Stromal cell of bone marrow (primary cell): ENCODE measurements around the gene TSPO.

Experiments used
- DNase-seq: peaks from one replicate; pipeline ENCODE4 v3.0.0-alpha.2; 2012; ENCODE audit warnings: low read depth

TSPO gene

DNA sequence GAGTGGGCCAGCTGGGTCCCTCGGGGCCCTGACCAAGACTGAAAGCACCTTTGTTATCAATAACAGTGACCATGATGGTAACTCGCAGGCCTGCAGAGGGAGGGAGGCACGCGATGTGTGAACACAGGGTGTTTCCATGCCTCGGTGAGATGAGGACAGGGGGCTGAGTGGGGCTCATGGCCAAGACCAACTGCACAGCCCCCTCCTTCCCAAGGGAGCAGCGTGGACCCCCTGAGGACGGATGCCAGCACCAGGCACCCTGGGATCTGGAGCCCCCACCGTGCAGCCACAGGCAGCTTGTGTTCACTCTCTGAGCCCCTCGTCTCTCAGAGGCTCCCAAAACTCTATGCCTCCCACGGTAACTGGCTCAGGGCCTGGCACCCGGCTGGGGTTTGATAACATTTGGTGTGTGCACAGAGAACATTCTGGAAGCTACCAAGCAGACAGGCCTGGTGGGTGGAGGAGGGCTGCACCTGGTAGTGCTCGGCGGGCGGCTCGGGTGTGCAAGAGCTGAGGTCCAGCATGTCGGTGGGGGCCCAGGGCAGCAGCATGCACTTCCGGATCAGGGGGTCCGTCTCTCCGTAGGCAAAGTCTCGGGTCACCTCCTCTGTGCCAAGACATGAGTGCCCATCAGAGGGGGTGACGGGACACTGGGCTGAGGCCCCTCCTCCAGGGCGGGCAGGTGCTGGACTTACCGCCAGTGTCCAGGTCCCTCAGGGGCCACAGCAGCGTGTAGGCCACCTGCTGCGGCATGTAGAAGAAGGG lies 28.0 kb downstream of the TSPO start:
- no peak for DNase-seq

DNA sequence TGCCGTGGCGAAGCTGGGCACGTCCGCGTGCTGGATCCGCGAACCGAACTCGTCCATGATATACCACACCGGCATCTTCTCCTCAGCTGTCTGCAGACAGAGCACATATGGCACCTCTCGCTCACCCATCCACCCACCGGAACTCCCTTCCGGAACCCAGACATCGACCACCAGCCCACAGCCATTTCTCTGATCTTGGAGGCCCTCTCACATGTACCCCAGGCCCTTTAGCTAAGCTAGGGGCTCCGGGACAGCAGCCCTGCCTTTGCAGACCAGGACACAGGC lies 28.5 kb downstream of the TSPO start:
- no peak for DNase-seq

DNA sequence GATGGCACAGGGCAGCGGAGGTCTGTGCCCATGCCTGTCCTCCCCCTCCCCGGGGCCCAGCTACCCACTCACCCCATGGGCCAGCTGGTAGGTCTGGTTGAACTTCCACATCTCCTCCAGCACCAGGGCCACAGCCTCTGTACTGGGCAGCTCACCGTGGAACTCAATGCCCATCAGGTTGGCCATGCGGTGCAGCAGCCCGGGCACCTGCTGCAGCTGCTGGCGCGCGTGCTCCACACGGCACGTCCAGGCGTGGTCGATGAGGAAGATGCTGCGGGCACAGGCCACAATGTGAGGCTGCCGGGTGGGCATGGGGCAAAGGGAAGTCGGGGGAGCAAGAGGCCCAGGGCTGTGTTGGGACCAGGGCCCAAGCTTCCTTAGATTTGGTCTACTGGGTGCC lies 29.3 kb downstream of the TSPO start:
- no peak for DNase-seq

DNA sequence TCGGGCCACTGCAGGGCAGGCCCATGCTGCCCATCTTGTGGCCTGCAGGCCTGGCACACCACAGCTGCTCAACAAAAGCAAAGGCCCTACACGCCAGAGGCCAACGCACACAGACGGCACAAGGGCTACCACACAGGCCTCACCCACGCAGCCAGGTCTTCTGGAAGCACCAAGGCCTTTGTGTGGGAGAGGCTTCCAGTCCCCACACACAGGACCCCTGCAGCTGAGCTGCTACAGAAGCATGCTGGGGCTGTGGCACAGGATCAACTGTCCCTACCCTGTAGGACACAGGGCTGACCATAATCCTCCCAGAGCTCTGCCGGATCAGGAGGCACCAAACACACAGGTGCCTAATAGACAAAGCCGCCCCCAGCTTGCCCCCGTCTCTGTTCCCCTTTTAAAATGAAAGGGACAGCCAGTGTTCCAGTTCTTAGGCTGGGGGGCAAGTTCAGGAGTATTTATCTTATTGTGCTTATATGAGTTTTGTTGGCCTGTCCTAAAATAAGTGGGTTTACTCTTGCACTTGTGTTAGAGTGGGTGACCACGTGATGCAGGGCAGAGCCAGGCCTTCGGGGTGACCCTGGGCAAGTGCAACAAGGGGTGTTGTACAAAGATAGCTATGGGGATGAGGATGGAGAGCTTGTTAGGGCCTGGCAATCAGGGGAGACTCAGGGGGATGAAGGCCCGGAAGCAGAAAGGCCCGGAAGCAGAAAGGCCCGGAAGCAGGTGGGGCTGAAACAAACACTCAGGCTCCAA lies 30.1 kb downstream of the TSPO start:
- no peak for DNase-seq

DNA sequence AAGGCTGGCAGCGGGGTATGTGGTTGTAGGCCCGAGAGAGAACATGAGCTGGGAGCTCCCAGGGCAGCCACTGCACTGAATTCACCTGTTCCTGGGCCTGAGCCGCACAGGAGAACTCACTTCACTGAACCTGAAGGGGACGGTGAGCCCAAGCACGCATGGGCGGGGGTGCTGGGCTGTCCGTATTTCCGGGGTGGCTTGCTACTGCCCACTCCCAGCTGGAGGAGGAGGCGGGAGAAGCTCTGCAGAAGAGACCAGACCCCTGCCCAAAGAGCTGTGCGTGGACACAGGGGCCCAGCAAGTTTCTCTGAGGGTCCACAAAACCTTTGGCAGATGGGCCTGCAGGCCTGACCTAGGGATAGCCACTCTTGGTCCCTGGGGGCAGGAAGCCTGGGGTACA lies 30.8 kb downstream of the TSPO start:
- no peak for DNase-seq

DNA sequence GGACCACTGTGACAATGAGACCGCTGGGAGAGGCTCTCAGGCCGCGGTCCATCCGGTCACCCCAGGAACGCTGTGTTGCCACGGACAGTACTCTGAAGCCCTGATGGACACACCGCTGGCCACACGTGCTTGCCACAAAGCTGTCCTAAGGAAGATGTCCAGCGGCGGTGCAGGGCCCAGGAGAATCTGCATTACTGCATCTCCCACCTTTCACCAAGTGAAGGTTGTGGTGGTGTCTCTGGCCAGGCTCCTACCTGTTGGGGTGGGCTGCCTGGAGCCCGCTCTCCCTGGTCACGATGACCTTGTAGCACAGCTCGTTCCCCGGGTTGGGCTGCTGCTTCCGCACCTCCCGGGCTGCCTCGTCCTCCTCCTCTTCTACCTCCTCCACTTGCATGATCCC lies 31.4 kb downstream of the TSPO start:
- DNase-seq = no peak

DNA sequence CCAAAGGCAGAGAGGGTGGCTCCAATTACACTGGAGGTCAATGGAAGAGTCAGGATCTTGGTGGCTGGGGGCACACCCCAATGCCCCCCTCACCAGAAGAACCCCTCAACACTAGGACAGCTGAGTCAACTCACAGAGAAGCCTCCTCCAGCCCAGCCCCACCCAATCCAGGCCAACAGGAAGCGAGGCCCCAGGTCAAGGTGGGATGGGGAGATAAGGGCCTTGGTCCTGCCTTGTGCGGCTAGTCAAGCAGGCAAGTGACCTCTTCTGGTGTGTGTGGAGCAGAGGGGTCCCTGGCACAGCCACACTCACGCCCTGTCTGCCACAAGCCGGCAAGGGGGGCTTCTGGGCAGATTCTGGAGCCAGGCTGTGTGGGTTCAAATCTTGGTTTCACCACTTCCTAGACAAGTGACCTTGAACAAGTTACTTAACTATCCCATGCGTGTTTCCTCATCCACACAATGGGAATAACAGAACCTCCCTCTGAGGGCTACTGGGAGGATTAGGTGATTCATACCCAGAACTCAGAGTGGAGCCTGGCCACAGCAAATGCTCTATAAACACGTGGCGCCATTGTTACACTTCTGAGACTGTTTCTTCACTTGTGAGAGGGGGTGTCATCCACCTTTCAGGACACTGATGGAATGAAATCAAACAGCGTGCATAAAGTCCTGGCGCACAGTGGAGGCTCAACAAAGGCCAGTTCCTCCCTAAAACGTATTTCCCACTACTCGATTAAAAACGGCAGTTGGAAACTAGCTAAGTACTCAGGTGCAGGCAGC lies 32.3 kb downstream of the TSPO start:
- no peak for DNase-seq

DNA sequence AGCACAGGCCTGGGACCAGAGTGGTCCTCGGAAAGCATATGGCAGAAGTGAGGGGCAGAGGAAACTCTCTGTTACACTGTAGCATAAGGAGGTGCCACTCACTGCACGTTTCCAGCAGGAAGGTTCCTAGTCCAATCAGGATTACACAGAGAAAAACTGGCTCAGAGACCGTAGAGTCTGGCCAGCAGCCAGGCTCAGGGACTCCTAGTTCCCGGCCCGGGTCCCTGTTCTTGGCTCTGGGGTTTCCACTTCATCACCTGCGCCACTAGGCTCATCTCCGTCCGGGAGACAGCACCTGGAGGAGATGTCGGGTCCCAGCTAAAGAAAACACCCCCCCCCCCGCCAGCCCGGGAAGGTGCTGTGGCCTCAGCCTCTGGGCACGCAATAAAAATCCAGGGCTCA lies 34.5 kb downstream of the TSPO start:
- DNase-seq = no peak

DNA sequence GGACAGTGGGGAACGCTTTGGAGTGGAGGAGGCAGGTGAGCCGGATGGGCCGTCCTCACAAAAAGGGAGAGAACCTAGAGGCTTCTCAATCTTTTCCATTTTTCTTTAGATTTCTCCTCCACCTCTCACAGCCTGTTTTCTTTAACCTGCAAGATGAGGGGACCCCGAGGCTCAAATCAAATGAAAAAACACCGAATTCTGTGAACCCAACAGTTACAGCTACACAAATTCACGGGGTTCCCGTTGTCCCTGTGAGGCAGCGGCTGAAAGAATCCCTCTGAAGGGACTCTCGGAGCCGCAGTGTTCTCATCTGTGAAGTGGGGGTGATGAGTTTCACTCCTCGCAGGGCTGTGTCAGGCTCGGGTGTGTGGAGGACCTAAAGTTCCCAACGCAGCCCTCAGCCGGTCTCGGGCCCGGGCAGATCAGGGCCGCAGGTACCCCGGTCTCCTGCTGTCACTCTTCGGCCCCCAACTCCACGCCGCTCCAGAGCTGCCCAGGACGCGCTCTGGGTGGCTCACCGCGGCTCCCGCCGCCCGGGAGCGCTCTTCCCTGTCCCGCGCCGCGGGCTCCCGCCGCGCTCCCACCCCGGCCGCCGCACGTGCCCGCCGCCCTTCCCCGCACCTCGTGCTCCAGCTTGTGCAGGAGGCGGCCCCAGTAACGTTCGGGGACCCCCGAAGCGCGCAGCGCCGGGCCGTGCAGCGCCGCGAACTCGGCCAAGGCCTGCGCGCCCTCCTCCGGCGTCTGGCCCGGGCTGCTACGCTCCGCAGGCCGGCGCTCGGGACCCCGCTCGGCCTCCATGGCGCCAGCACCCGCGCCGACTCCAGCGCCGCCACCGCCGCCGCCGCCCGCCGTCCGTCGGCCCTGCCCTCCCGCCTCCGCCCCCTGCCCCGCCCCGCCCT lies 35.2 kb downstream of the TSPO start, which contains the start of gene TTLL12:
Gene TTLL12, minus strand, starts transcription at position 863 of the 899 bp plus-strand sequence. Its CDS starts 65 bp downstream, at position 798.
- no peak for DNase-seq

DNA sequence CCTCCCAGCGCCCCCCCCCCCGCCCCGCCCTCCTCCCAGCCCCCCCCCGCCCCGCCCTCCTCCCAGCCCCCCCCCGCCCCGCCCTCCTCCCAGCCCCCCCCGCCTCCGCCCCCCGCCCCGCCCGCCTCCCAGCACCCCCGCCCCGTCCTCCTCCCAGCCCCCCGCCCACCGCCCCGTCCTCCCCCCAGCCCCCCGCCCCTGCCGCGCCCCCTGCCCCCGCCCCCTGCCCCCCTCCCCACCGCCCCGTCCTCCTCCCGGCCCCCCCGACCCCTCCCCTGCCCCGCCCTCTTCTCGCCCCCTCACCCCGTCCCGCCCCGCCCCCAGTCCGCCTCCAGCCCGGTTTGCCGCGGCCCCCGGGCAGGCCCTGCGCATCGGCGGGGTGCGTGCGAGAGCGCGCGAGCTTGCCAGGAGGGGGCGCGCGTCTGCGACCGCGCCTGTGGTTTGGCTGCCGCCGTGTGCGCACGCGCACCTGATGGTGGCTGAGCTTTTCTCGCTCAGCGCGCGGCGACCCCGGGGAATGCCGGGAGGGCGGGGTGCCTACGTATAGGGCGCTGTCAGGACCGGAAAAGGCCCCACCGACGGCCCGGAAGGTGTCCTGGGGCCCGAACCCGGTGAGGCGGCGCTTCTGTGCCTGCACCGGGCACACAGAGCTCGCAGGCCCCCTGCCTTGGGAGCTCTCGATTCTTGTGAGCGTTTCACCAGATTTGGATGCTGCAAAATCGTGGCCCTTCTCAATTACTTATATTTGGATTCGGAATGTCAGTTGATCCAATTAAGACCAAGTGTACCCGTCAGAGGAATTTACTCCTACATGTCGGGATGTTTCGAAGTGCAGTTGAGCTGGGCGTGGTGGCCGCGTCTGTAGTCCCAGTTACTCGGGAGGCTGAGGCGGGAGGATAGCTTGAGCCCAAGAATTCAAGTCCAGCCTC lies 36.1 kb downstream of the TSPO start:
- DNase-seq = peak; percentile 82

DNA sequence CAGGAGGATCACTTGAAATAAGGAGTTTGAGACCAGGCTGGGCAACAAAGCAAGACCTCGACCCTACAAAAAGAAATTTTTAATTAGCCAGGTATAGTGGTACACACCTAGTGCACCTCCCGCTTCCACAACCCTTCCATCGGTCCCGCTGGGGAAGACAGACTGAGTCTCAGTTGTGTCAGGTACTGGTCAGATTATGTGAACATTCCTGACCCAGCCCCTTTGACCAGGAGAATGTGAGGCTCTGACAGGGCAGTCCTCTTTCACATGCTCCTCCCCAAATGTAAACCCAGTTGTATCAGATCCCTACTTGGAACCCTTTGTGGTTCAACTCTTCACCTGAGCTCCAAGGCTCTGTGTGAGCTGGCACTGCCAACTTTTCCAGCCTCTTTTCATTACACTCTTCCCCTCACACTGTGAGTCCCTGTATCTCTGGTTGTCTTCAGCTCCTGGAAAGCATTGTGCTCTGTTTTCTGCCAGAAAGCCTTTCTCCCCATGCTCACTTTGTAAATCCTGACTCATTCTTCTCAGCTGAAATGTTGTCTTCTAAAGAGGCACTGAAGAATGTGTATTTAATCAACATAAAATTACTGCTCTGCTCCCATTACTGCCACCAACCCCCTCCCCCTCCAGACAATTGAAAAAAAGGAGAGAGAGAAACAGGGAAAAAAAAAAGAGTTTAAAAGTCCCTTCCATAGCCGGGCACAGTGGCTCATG lies 37.6 kb downstream of the TSPO start:
- DNase-seq = no peak

DNA sequence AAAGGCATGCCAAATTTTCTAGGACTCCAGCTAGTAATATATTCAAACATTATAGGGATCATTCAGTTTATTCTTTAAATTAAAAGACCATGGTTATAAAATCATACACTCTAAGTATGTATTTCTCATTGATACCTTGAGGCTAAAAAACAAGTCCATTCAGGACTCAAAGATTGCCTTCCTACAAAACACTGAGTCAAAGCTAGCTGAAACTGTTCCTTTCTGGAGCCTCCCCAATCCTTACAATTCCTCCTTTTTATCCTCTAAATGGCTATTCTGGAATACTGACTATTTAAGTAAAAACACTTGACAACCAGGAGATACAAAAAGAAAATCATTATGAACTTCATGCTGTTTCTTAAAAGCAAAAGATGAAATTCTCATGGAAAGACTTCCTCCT lies 40.5 kb downstream of the TSPO start:
- no peak for DNase-seq

DNA sequence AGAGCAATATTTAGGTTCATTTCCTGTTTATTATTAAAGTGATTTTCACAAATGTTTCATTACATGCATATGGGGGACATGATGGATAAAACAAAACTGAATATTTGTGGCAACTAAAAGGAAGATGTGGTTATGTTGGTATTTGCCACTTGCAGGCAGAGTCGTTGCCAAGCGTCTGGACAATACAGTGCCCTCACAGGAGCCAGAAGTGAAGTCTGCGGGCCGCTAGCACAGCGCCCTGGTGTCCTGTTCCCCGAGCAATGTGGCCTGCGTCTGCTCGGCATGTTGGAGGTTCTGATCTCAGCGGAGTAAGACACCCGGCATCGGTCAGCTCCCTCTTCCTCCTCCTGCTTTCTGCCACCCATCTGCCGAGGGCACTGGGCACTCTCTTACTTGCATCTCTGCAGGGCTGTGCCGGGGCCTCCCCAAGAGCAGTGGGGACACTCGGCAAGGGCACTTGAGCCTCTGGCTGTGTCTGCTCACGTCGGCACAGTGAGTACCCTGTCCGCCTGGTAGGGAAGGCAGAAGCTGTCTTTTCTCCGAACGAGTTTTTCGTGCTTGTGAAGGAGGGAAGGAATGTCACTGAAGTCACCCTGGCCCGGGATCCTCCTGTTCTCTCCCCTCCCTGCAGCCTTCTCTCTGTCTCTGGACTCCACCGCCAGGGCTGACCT lies 46.0 kb downstream of the TSPO start:
- no peak for DNase-seq

DNA sequence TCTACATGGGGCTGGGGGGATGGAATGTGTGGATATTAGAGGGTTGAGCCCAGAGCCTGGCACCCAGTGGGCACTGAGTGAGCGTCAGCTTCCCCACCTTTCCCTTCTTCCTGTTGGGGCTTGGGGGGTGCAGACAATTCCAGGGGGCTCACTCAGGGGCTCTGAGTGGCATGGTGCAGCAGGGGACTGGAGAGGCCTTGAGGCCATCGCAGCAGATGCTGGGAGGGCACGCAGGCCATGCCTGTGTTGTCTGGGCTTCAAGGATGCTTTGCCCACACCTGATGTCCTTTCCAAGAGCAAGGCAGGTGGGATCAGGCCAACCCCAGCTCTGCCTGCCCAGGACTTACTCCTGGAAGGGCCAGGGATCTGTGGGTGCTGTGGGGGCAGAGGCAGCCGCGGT lies 46.8 kb downstream of the TSPO start:
- DNase-seq = no peak

DNA sequence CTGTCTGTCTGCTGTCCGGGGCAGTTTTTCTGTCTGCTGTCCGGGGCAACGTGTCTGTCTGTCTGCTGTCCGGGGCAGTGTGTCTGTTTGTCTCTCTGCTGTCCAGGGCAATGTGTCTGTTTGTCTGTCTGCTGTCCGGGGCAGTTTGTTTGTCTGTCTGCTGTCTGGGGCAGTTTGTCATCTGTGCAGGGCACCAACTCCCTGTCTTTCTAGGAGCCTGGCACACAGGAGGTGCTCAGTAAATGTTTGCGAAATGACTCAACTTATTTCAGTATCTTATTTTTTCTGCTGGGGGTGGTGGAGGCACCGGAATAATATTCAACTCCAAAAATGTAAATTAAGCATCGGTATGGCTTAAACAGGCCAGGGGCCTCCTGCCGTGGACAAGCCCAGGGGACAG lies 47.6 kb downstream of the TSPO start:
- DNase-seq = no peak

DNA sequence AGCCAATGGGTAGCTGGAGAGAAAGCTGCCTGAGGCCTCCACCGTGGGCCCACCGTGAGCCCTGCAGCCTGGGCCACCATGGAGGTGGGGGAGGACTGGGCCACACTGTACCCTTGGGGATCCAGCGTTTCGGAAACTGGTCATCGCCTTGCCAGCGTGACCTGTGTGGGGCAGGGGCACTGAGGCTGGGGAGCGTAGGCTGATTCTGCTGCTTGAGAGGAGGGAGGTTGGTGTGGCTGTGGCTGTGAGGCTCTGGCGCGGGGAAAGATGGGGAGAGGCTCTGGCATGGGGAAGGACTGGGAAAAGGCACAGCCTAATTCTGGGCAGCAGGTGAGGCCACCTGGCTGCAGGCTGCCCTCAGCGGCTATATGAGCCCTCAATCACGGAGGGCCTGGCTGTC lies 48.2 kb downstream of the TSPO start:
- no peak for DNase-seq

DNA sequence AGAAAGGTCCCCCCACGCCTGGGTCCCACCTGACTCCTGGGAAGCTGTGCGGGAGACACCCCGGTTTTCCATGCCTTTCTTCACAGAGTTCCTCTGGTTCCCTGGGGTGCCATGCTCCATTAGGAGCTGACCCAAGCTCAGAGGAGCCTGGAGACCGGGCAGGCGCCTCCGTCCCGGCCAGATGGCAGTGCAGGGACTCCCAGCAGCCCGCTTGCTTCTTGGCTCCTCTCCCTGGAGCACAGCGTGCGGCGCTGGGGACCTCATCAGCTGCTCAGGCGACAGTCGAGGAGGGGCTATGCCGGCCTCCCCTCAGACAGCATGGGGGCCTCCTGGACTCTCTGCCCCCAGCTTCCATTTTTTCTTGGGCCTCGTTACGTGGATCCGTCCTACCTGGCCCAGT lies 48.7 kb downstream of the TSPO start:
- DNase-seq = no peak

DNA sequence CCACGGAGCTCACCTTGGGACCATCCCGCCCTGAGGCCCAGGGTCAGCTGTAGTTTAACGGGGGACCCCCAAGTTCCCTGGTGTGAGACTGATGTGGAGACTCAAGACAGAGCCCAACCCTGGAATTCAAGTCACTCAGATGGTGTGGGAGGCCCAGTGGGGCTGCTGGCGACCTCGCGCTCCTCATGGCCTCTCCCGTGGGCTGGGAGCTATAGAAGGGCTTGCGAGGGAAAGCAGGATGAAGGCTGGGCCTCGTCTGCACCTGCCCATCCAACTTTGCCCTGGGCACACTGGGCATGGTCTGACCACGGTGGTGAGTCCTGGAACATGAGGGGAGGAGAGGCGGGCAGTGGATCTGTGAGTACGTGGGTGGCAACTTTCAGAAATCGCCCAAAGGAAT lies 49.2 kb downstream of the TSPO start:
- DNase-seq = no peak

DNA sequence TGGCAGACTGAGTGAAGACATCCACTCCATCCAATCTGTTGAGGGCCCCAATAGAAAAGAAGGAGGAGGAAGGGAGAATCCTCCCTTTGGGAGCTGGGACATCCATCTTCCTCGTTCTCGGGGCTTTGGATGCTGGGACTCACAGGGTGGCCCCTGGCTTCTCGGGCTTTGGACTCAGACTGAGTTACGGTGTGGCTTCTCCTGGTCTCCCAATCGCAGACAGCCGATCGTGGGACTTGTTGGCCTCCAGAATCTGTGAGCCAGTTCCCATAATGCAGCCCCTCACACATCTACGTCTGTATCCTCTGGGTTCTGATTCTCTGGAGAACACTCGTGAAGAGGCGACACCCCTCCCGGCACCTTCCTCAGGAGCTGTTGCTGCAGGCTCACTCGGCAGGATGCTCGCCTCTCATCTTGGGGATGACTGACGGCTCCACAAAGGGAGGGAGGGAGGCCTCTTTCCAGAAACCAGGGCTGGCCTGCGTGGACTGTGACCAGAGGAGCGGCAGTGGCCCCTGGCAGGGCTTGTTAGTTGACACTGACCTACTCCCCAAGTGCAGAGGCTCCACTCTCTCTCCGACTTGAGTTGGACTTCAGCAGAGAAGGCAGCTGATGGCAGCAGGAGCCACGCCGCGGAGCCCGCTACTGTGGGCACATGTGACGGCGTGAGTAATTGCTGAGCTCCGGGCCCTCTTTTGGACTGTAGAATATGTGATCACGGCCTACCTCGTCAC lies 50.3 kb downstream of the TSPO start:
- no peak for DNase-seq
